ENCODE measurements around the gene KRT24. TPM values are rescaled to one million over a fixed set of nuclear protein-coding genes. Genes with fewer than 3 reads are reported as not detected.

KRT24 gene
- total RNA-seq, 2 experiments from 2014 or later: not detected

Other genes with a start within 250 kb of the KRT24 start
- gene TNS4, start 202.1 kb downstream of the KRT24 start, total RNA-seq: 10 to 100 TPM in 1 of 2 experiments, 1 to 10 TPM in 1; 9.5 to 12.7 TPM
- 10 to 100 TPM; 43.3 to 44.6 TPM for gene CCR7, start 138.3 kb downstream of the KRT24 start, total RNA-seq
- 100 to 1,000 TPM in 1 of 2 experiments, 10 to 100 TPM in 1; 96.7 to 102 TPM for gene SMARCE1, start 55.9 kb downstream of the KRT24 start, total RNA-seq
- not detected for gene KRT222, start 38.6 kb downstream of the KRT24 start, total RNA-seq
- gene KRT25, start 51.6 kb upstream of the KRT24 start, total RNA-seq: not detected
- not detected for gene KRT26, start 68.4 kb upstream of the KRT24 start, total RNA-seq
- not detected for gene KRT27, start 78.8 kb upstream of the KRT24 start, total RNA-seq
- gene KRT28, start 96.2 kb upstream of the KRT24 start, total RNA-seq: not detected
- 10 to 100 TPM; 20.7 to 22.0 TPM for gene KRT10, start 118.9 kb upstream of the KRT24 start, total RNA-seq
- not detected for gene KRT12, start 163.5 kb upstream of the KRT24 start, total RNA-seq
- gene KRT20, start 181.5 kb upstream of the KRT24 start, total RNA-seq: not detected
- not detected for gene KRT23, start 233.9 kb upstream of the KRT24 start, total RNA-seq

Data from activated CD4-positive, alpha-beta memory T cell treated with anti-CD3 and anti-CD28 coated beads, Interleukin-2, amount 10 ng/mL, durations not matched to agents 7 days and 5 days (primary cell).